T-helper 17 cell (primary cell): ENCODE measurements around the gene S100A8. TPM values are rescaled to one million over a fixed set of nuclear protein-coding genes. Genes with fewer than 3 reads are reported as not detected.
"Not testable (repeated sequence)": the region's sequence is repeated elsewhere in the genome, so short reads cannot be mapped to it uniquely, and the experiment has no call there.

ENCODE experiments used
- ATAC-seq: fragments of 150-1000 bp; cut with Tn5 transposase; 2 replicates; pipeline ENCODE4 v1.10.0; 2021; ENCODE audit warnings: mild to moderate bottlenecking, moderate library complexity
- DNase-seq, 3 donors: peaks; one replicate each; pipeline versions ENCODE4 v3.0.0 to v3.0.0-alpha.2; 2020 to 2021
- H3K9me3 ChIP-seq: one replicate; pipeline ENCODE4 v1.7.0; 2013; ENCODE audit warnings: low read length, mild to moderate bottlenecking; ENCODE audit not compliant: control insufficient read depth, poor library complexity, severe bottlenecking
- H3K27ac Mint-ChIP-seq: one replicate; pipeline ENCODE4 v1.8.0; 2022; ENCODE audit warnings: mild to moderate bottlenecking, moderate library complexity, mixed read lengths
- H3K27me3 Mint-ChIP-seq: one replicate; pipeline ENCODE4 v1.8.0; 2022; ENCODE audit warnings: mixed read lengths
- H3K36me3 Mint-ChIP-seq: one replicate; pipeline ENCODE4 v1.8.0; 2022; ENCODE audit warnings: low read depth, mixed read lengths
- H3K4me1 Mint-ChIP-seq: one replicate; pipeline ENCODE4 v1.8.0; 2022; ENCODE audit warnings: mild to moderate bottlenecking, mixed read lengths
- H3K4me3 Mint-ChIP-seq: one replicate; pipeline ENCODE4 v1.8.0; 2022; ENCODE audit warnings: mild to moderate bottlenecking, moderate library complexity, mixed read lengths
- total RNA-seq, 4 donors: library from RNA in 2 of 4; stranded (reverse) in 2 of 4; gene quantifications; one replicate each; pipeline ENCODE4 v1.2.3 and lab custom pipeline; 2022 to 2026

Gene S100A8
- total RNA-seq, 2 donors from 2014 or later: 4.6 to 110 TPM

GRCh38 chr1:153428791-153429190, 37.9 kb upstream of the S100A8 start:
- ATAC-seq: no peak
- no peaks in the 10 kb centered on the region for H3K36me3 Mint-ChIP-seq
- H3K27ac Mint-ChIP-seq: no peak overlapping the region
- peaks cover 73% of the 10 kb centered on the region for H3K27me3 Mint-ChIP-seq
- DNase-seq: no peak
- no peak overlapping the region for H3K4me3 Mint-ChIP-seq
- no peaks in the 10 kb centered on the region for H3K4me1 Mint-ChIP-seq
- no peaks in the 10 kb centered on the region for H3K9me3 ChIP-seq

GRCh38 chr1:153428073-153428638, 37.3 kb upstream of the S100A8 start:
- Mint-ChIP-seq H3K27me3 (peaks cover 70% of the 10 kb centered on the region), H3K27ac (no peak overlapping the region), H3K36me3 (no peaks in the 10 kb centered on the region), H3K4me1 (no peaks in the 10 kb centered on the region), H3K4me3 (no peak overlapping the region)
- ATAC-seq: no peak
- no peak for DNase-seq
- no peaks in the 10 kb centered on the region for H3K9me3 ChIP-seq

GRCh38 chr1:153426809-153427208, 35.9 kb upstream of the S100A8 start:
- DNase-seq (no peak), ATAC-seq (no peak)
- H3K9me3 ChIP-seq: no peaks in the 10 kb centered on the region
- Mint-ChIP-seq H3K27me3 (peaks cover 61% of the 10 kb centered on the region), H3K27ac (no peak overlapping the region), H3K4me3 (no peak overlapping the region), H3K36me3 (no peaks in the 10 kb centered on the region), H3K4me1 (no peaks in the 10 kb centered on the region)

- Mint-ChIP-seq H3K36me3 (no peaks in the 10 kb centered on the region), H3K27ac (peak overlapping the region; percentile 8), H3K27me3 (peaks cover 62% of the 10 kb centered on the region), H3K4me3 (no peak overlapping the region), H3K4me1 (no peaks in the 10 kb centered on the region)
- H3K9me3 ChIP-seq: no peaks in the 10 kb centered on the region
- DNase-seq: peak; percentile 27 to 62 (median 30)
- peak; percentile 54 for ATAC-seq
Observed at GRCh38 chr1:153422450-153423068, 31.7 kb upstream of the S100A8 start.

GRCh38 chr1:153420306-153420705, 29.4 kb upstream of the S100A8 start:
- no peak overlapping the region for H3K27ac Mint-ChIP-seq
- ATAC-seq: no peak
- peaks cover 47% of the 10 kb centered on the region for H3K27me3 Mint-ChIP-seq

GRCh38 chr1:153419436-153419793, 28.5 kb upstream of the S100A8 start:
- H3K4me1 Mint-ChIP-seq, H3K9me3 ChIP-seq, ATAC-seq, DNase-seq, H3K4me3 Mint-ChIP-seq, H3K27ac Mint-ChIP-seq, H3K36me3 Mint-ChIP-seq: not testable (repeated sequence)
- peaks cover 38% of the 10 kb centered on the region for H3K27me3 Mint-ChIP-seq

More at GRCh38 chr1:153420306-153420705, 29.4 kb upstream of the S100A8 start:
- H3K4me1 Mint-ChIP-seq: no peaks in the 10 kb centered on the region
- H3K4me3 Mint-ChIP-seq: no peak overlapping the region
- no peaks in the 10 kb centered on the region for H3K36me3 Mint-ChIP-seq
- no peak for DNase-seq
- H3K9me3 ChIP-seq: no peaks in the 10 kb centered on the region

- H3K9me3 ChIP-seq, H3K36me3 Mint-ChIP-seq, H3K4me3 Mint-ChIP-seq, DNase-seq, H3K4me1 Mint-ChIP-seq, ATAC-seq, H3K27ac Mint-ChIP-seq: not testable (repeated sequence)
- peaks cover 33% of the 10 kb centered on the region for H3K27me3 Mint-ChIP-seq
Observed at GRCh38 chr1:153418758-153419435, 28.0 kb upstream of the S100A8 start.

- no peaks in the 10 kb centered on the region for H3K9me3 ChIP-seq
- H3K27me3 Mint-ChIP-seq: peaks cover 31% of the 10 kb centered on the region
- DNase-seq (no peak), ATAC-seq (no peak)
- H3K4me1 Mint-ChIP-seq: no peaks in the 10 kb centered on the region
- H3K36me3 Mint-ChIP-seq: no peaks in the 10 kb centered on the region
- no peak overlapping the region for H3K4me3 Mint-ChIP-seq
- H3K27ac Mint-ChIP-seq: no peak overlapping the region
Observed at GRCh38 chr1:153417136-153417888, 26.4 kb upstream of the S100A8 start.

GRCh38 chr1:153415850-153416570, 25.1 kb upstream of the S100A8 start, which contains the start of gene S100A7A:
S100A7A (plus strand) TSS chr1:153416520; CDS start chr1:153418083, 1,563 bp downstream.
- Mint-ChIP-seq H3K4me1 (no peaks in the 10 kb centered on the region), H3K27me3 (peaks cover 29% of the 10 kb centered on the region), H3K27ac (no peak within 1 kb of the TSS), H3K36me3 (no peaks in the 10 kb centered on the region), H3K4me3 (no peak within 1 kb of the TSS)
- ATAC-seq: no peak
- no peak for DNase-seq
- H3K9me3 ChIP-seq: no peaks in the 10 kb centered on the region

GRCh38 chr1:153413961-153414360, 23.1 kb upstream of the S100A8 start:
- not testable (repeated sequence) for H3K4me1 Mint-ChIP-seq, ATAC-seq, H3K27ac Mint-ChIP-seq, H3K4me3 Mint-ChIP-seq, H3K9me3 ChIP-seq, H3K36me3 Mint-ChIP-seq, DNase-seq
- peaks cover 15% of the 10 kb centered on the region for H3K27me3 Mint-ChIP-seq

GRCh38 chr1:153407274-153407673, 16.4 kb upstream of the S100A8 start:
- H3K36me3 Mint-ChIP-seq, DNase-seq, ATAC-seq, H3K4me3 Mint-ChIP-seq, H3K27me3 Mint-ChIP-seq, H3K27ac Mint-ChIP-seq, H3K9me3 ChIP-seq, H3K4me1 Mint-ChIP-seq: not testable (repeated sequence)

- not testable (repeated sequence) for H3K27ac Mint-ChIP-seq, ATAC-seq, H3K36me3 Mint-ChIP-seq, H3K4me1 Mint-ChIP-seq, H3K27me3 Mint-ChIP-seq, H3K9me3 ChIP-seq, H3K4me3 Mint-ChIP-seq, DNase-seq
Observed at GRCh38 chr1:153405825-153406599, 15.1 kb upstream of the S100A8 start.
